Measurements from ENCODE around the gene STIM1.

The STIM1 gene

GRCh38 chr11:4111834-4112233 lies 256.4 kb downstream of the STIM1 start:
- TF ChIP-seq, protein P1, sequence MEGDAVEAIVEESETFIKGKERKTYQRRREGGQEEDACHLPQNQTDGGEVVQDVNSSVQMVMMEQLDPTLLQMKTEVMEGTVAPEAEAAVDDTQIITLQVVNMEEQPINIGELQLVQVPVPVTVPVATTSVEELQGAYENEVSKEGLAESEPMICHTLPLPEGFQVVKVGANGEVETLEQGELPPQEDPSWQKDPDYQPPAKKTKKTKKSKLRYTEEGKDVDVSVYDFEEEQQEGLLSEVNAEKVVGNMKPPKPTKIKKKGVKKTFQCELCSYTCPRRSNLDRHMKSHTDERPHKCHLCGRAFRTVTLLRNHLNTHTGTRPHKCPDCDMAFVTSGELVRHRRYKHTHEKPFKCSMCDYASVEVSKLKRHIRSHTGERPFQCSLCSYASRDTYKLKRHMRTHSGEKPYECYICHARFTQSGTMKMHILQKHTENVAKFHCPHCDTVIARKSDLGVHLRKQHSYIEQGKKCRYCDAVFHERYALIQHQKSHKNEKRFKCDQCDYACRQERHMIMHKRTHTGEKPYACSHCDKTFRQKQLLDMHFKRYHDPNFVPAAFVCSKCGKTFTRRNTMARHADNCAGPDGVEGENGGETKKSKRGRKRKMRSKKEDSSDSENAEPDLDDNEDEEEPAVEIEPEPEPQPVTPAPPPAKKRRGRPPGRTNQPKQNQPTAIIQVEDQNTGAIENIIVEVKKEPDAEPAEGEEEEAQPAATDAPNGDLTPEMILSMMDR (IDR thresholded peaks at IDR 0.05; ENCODE audit: low read length): no peak
- TF ChIP-seq EZH2 (IDR thresholded peaks at IDR 0.05; ENCODE audit: borderline replicate concordance, low read length): no peak
- Histone ChIP-seq H2AFZ (ENCODE audit: low read length) (no peak overlapping the region), H3K4me3 (ENCODE audit: low read depth, low read length, poor library complexity, severe bottlenecking) (no peak overlapping the region), H3K27ac (ENCODE audit: low read depth, low read length, poor library complexity, severe bottlenecking) (no peak overlapping the region), H3K36me3 (ENCODE audit: insufficient read depth, low read length) (peaks cover 93% of the 10 kb centered on the region), H3K79me2 (ENCODE audit: insufficient read depth, low read length) (no peaks in the 10 kb centered on the region; the same call in 1 of the 2 replicates), H3K9me2 (ENCODE audit: low read depth, low read length) (no peaks in the 10 kb centered on the region), H3K27me3 (ENCODE audit: insufficient read depth, low read length) (no peaks in the 10 kb centered on the region), H3K4me1 (ENCODE audit: insufficient read depth, low read length, severe bottlenecking) (no peaks in the 10 kb centered on the region), H3F3A (ENCODE audit: insufficient read depth, low read length) (no peaks in the 10 kb centered on the region), H3K9ac (ENCODE audit: low read length) (no peak overlapping the region), H4K20me1 (ENCODE audit: insufficient read depth, low read length) (no peaks in the 10 kb centered on the region), H3K4me2 (ENCODE audit: low read length) (no peak overlapping the region), H3K9me3 (ENCODE audit: low read length) (no peaks in the 10 kb centered on the region)

DNA sequence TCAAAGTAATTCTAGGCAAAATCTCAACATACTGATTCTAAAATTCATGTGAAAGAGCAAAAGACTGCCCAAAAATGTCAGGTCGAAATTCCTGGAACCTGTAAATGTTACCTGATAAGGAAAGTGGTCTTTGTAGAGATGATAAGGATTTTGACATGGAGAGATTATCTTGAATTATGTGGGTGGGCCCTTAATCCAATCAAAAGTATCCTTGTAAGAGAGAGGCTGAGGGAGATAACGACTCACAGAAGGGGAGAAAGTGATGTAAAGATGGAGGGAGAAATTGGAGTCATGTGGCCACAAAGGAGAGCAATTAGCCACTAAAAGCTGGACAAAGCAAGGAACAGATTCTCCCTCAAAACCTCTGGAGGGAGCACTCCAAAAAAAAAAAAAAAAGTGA lies 259.7 kb downstream of the STIM1 start:
- no peak overlapping the region for H3K4me2 ChIP-seq (ENCODE audit: low read length)
- H3K27ac ChIP-seq (ENCODE audit: low read depth, low read length, poor library complexity, severe bottlenecking): no peak overlapping the region
- no peaks in the 10 kb centered on the region for H3K9me2 ChIP-seq (ENCODE audit: low read depth, low read length)
- no peaks in the 10 kb centered on the region for H3K4me1 ChIP-seq (ENCODE audit: insufficient read depth, low read length, severe bottlenecking)
- no peaks in the 10 kb centered on the region for H3K79me2 ChIP-seq (ENCODE audit: insufficient read depth, low read length)
- H3K4me3 ChIP-seq (ENCODE audit: low read depth, low read length, poor library complexity, severe bottlenecking): no peak overlapping the region
- H3K9me3 ChIP-seq (ENCODE audit: low read length): no peaks in the 10 kb centered on the region
- H3K9ac ChIP-seq (ENCODE audit: low read length): no peak overlapping the region
- H4K20me1 ChIP-seq (ENCODE audit: insufficient read depth, low read length): no peaks in the 10 kb centered on the region
- H2AFZ ChIP-seq (ENCODE audit: low read length): no peak overlapping the region
- H3F3A ChIP-seq (ENCODE audit: insufficient read depth, low read length): no peaks in the 10 kb centered on the region
- peaks cover 94% of the 10 kb centered on the region for H3K36me3 ChIP-seq (ENCODE audit: insufficient read depth, low read length)
- H3K27me3 ChIP-seq (ENCODE audit: insufficient read depth, low read length): no peaks in the 10 kb centered on the region
- TF ChIP-seq, protein P1 (IDR thresholded peaks at IDR 0.05; ENCODE audit: low read length): no peak
- no peak for TF ChIP-seq EZH2 (IDR thresholded peaks at IDR 0.05; ENCODE audit: borderline replicate concordance, low read length)

DNA sequence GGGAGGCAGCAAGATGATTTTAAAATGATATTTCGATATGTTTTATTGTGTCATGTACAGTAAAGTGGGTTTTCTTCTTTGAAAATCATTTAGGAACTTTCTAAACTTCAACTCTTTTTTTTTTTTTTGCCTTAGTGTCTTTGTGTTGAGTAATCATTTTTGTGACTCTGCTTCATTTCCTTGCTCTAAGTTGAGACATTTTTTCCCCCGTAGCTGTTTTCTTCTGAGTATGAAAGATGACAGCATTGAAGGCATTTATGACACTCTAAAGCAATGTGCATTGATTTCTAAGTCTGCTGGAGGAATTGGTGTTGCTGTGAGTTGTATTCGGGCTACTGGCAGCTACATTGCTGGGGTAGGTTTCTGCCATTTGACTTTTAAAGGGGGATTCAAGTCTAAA lies 262.6 kb downstream of the STIM1 start:
- Histone ChIP-seq H3K9me2 (ENCODE audit: low read depth, low read length) (no peaks in the 10 kb centered on the region), H3K9me3 (ENCODE audit: low read length) (no peaks in the 10 kb centered on the region), H3K79me2 (ENCODE audit: insufficient read depth, low read length) (no peaks in the 10 kb centered on the region), H3K36me3 (ENCODE audit: insufficient read depth, low read length) (peaks cover 93% of the 10 kb centered on the region), H3K27ac (ENCODE audit: low read depth, low read length, poor library complexity, severe bottlenecking) (no peak overlapping the region), H3K9ac (ENCODE audit: low read length) (no peak overlapping the region), H3K4me1 (ENCODE audit: insufficient read depth, low read length, severe bottlenecking) (no peaks in the 10 kb centered on the region), H3K4me3 (ENCODE audit: low read depth, low read length, poor library complexity, severe bottlenecking) (no peak overlapping the region), H4K20me1 (ENCODE audit: insufficient read depth, low read length) (no peaks in the 10 kb centered on the region), H3K4me2 (ENCODE audit: low read length) (no peak overlapping the region), H3F3A (ENCODE audit: insufficient read depth, low read length) (no peaks in the 10 kb centered on the region), H3K27me3 (ENCODE audit: insufficient read depth, low read length) (no peaks in the 10 kb centered on the region), H2AFZ (ENCODE audit: low read length) (no peak overlapping the region)
- TF ChIP-seq, protein P1 (IDR thresholded peaks at IDR 0.05; ENCODE audit: low read length): no peak
- TF ChIP-seq EZH2 (IDR thresholded peaks at IDR 0.05; ENCODE audit: borderline replicate concordance, low read length): no peak

Data from OCI-LY1 (cell line).